Activated B cell treated with CpG ODN at 0.5 μM for 24 hours (primary cell): Measurements from ENCODE around the gene IL1RAPL1. TPM values are rescaled to one million over a fixed set of nuclear protein-coding genes. Genes with fewer than 3 reads are reported as not detected.

Experiments used
- ATAC-seq: fragments of 200-7000 bp; cut with Tn5 transposase; one replicate; pipeline ENCODE4 v1.10.0; 2021; ENCODE audit warnings: low read depth, mild to moderate bottlenecking, moderate library complexity
- CTCF ChIA-PET: fragments of 350-600 bp; sonication (Branson Sonifier 250); formaldehyde crosslinking; loops from one replicate; lab custom pipeline; 2021; ENCODE audit warnings: antibody characterized with exemption; lab: Charles Lee
- POLR2A ChIA-PET: fragments of 350-600 bp; sonication (Branson Sonifier 250); formaldehyde crosslinking; loops from one replicate; lab custom pipeline; 2021; ENCODE audit warnings: antibody characterized with exemption; lab: Charles Lee
- DNase-seq: peaks from one replicate; pipeline ENCODE4 v3.0.0; 2022
- H3K27ac Mint-ChIP-seq: one replicate; pipeline ENCODE4 v1.8.0; 2020; ENCODE audit warnings: mixed read lengths
- H3K27me3 Mint-ChIP-seq: one replicate; pipeline ENCODE4 v1.8.0; 2021; ENCODE audit warnings: mixed read lengths
- H3K36me3 Mint-ChIP-seq: one replicate; pipeline ENCODE4 v1.8.0; 2021; ENCODE audit warnings: low read depth, mixed read lengths
- H3K4me1 Mint-ChIP-seq: one replicate; pipeline ENCODE4 v1.8.0; 2021; ENCODE audit warnings: mixed read lengths
- H3K4me3 Mint-ChIP-seq: one replicate; pipeline ENCODE4 v1.8.0; 2020; ENCODE audit warnings: mild to moderate bottlenecking, mixed read lengths
- H3K9me3 Mint-ChIP-seq: one replicate; pipeline ENCODE4 v1.8.0; 2020; ENCODE audit warnings: mixed read lengths
- CTCF ChIP-seq: fragments of 200-600 bp; IDR thresholded peaks from one replicate; pipeline ENCODE4 v1.8.0; 2022; ENCODE audit warnings: antibody characterized with exemption, mild to moderate bottlenecking
- intact Hi-C: fragments of 100-400 bp; cut with micrococcal nuclease; formaldehyde crosslinking; loops from one replicate; pipeline ENCODE4 v1.15.1; 2024
- total RNA-seq: library from RNA; stranded (reverse); gene quantifications from 2 replicates; pipeline ENCODE4 v1.2.3, GENCODE V29; 2022

IL1RAPL1 gene
- total RNA-seq, 1 donor from 2014 or later = not detected

- no peak overlapping the region for H3K4me3 Mint-ChIP-seq
- peaks cover 5% of the 10 kb centered on the region for H3K9me3 Mint-ChIP-seq
- DNase-seq (no peak), ATAC-seq (no peak)
- no peaks in the 10 kb centered on the region for H3K4me1 Mint-ChIP-seq
- H3K27ac Mint-ChIP-seq = no peak overlapping the region
- TF ChIP-seq CTCF = no peak
- intact Hi-C loops = no loop called here
- ChIA-PET CTCF (no interaction called here), POLR2A (no interaction called here)
- no peaks in the 10 kb centered on the region for H3K27me3 Mint-ChIP-seq
- no peaks in the 10 kb centered on the region for H3K36me3 Mint-ChIP-seq
Observed at GRCh38 chrX:28802625-28803024, 215.4 kb downstream of the IL1RAPL1 start.

- Mint-ChIP-seq H3K9me3 (no peaks in the 10 kb centered on the region), H3K36me3 (no peaks in the 10 kb centered on the region), H3K27me3 (no peaks in the 10 kb centered on the region), H3K27ac (no peak overlapping the region), H3K4me1 (no peaks in the 10 kb centered on the region), H3K4me3 (no peak overlapping the region)
- no peak for TF ChIP-seq CTCF
- CTCF ChIA-PET = no interaction called here
- POLR2A ChIA-PET = no interaction called here
- ATAC-seq (no peak), DNase-seq (no peak)
- intact Hi-C loops = no loop called here
Observed at GRCh38 chrX:28835991-28836390, 248.7 kb downstream of the IL1RAPL1 start.

GRCh38 chrX:28843817-28844216, 256.6 kb downstream of the IL1RAPL1 start:
- ChIA-PET CTCF (no interaction called here), POLR2A (no interaction called here)
- TF ChIP-seq CTCF = no peak
- Mint-ChIP-seq H3K36me3 (no peaks in the 10 kb centered on the region), H3K27ac (no peak overlapping the region), H3K27me3 (no peaks in the 10 kb centered on the region), H3K4me1 (no peaks in the 10 kb centered on the region), H3K9me3 (no peaks in the 10 kb centered on the region), H3K4me3 (no peak overlapping the region)
- no peak for DNase-seq
- intact Hi-C loops = no loop called here
- no peak for ATAC-seq

GRCh38 chrX:28847423-28847822, 260.2 kb downstream of the IL1RAPL1 start:
- H3K27ac Mint-ChIP-seq = no peak overlapping the region
- ATAC-seq (no peak), DNase-seq (no peak)
- peaks cover 3% of the 10 kb centered on the region for H3K9me3 Mint-ChIP-seq
- H3K27me3 Mint-ChIP-seq = no peaks in the 10 kb centered on the region
- ChIA-PET POLR2A (no interaction called here), CTCF (no interaction called here)
- H3K4me1 Mint-ChIP-seq = no peaks in the 10 kb centered on the region
- no peak overlapping the region for H3K4me3 Mint-ChIP-seq
- H3K36me3 Mint-ChIP-seq = no peaks in the 10 kb centered on the region
- intact Hi-C loops = no loop called here
- TF ChIP-seq CTCF = no peak

GRCh38 chrX:28848707-28849106, 261.5 kb downstream of the IL1RAPL1 start:
- Mint-ChIP-seq H3K4me1 (no peaks in the 10 kb centered on the region), H3K9me3 (peaks cover 3% of the 10 kb centered on the region), H3K27me3 (no peaks in the 10 kb centered on the region), H3K36me3 (no peaks in the 10 kb centered on the region), H3K4me3 (no peak overlapping the region), H3K27ac (no peak overlapping the region)
- ChIA-PET POLR2A (no interaction called here), CTCF (no interaction called here)
- ATAC-seq (no peak), DNase-seq (no peak)
- no peak for TF ChIP-seq CTCF
- intact Hi-C loops = no loop called here
